Right ventricle myocardium superior (tissue), 1 donor: Measurements from ENCODE around the gene APPBP2. TPM values are rescaled to one million over a fixed set of nuclear protein-coding genes. Genes with fewer than 3 reads are reported as not detected.
"Not testable (repeated sequence)": the region's sequence is repeated elsewhere in the genome, so short reads cannot be mapped to it uniquely, and the experiment has no call there.

ENCODE experiments used
- ATAC-seq: fragments of 200-7000 bp; cut with Tn5 transposase; one replicate; pipeline ENCODE4 v1.9.1; 2020; ENCODE audit warnings: mild to moderate bottlenecking; ENCODE audit not compliant: poor library complexity
- DNase-seq: peaks from one replicate; pipeline ENCODE4 v3.0.0-alpha.2; 2020
- intact Hi-C: fragments of 100-400 bp; cut with DNase I; formaldehyde crosslinking; loops from one replicate; pipeline ENCODE4 v1.11.2; 2022
- total RNA-seq: library from RNA; stranded (reverse); fragmentation: NEBNext Ultra II Directional; extraction: Animal tissue kit (Norgen Biotek cat#: 25700); gene quantifications from one replicate; pipeline ENCODE4 v1.2.1, GENCODE V29; 2021
- donor health status: DM: no; HTN: yes; CAD: no; lungs with severe emphysema.

The APPBP2 gene
- total RNA-seq, 1 donor from 2014 or later, result 18.3 TPM

GRCh38 chr17:60447375-60447774 lies 78.7 kb downstream of the APPBP2 start:
- no peak for DNase-seq
- no peak for ATAC-seq
- intact Hi-C loops, result no loop called here

GRCh38 chr17:60445144-60445543 lies 80.9 kb downstream of the APPBP2 start:
- no peak for DNase-seq
- intact Hi-C loops, result no loop called here
- ATAC-seq, result no peak

GRCh38 chr17:60443713-60444112 lies 82.3 kb downstream of the APPBP2 start:
- DNase-seq, result no peak
- ATAC-seq, result no peak
- intact Hi-C loops, result no loop called here

GRCh38 chr17:60442271-60443173 lies 83.5 kb downstream of the APPBP2 start:
- intact Hi-C loops, result no loop called here
- DNase-seq, result no peak
- peak; percentile 53 for ATAC-seq

- no peak for ATAC-seq
- DNase-seq, result no peak
- intact Hi-C loops, result loop anchor here (10.0 kb wide), 2 partner anchors 205 to 295 kb away; partner anchors contain the start of gene CA4
These were observed 86.5 kb downstream of the APPBP2 start for GRCh38 chr17:60439501-60439900.

GRCh38 chr17:60436676-60437075 lies 89.4 kb downstream of the APPBP2 start:
- intact Hi-C loops, result loop anchor here (10.0 kb wide), 2 partner anchors 202 to 292 kb away; partner anchors contain the start of gene CA4
- ATAC-seq (no peak), DNase-seq (no peak)

- DNase-seq, result peak; percentile 70
- ATAC-seq, result peak; percentile 93
- intact Hi-C loops, result loop anchor here (10.0 kb wide), 2 partner anchors 201 to 291 kb away; partner anchors contain the start of gene CA4
These were observed 90.5 kb downstream of the APPBP2 start for GRCh38 chr17:60435244-60436167.

GRCh38 chr17:60433021-60433997 lies 92.7 kb downstream of the APPBP2 start:
- intact Hi-C loops, result loop anchor here (10.0 kb wide), 2 partner anchors 199 to 289 kb away; partner anchors contain the start of gene CA4
- not testable (repeated sequence) for ATAC-seq, DNase-seq

GRCh38 chr17:60430561-60430960 lies 95.5 kb downstream of the APPBP2 start:
- not testable (repeated sequence) for DNase-seq, ATAC-seq
- intact Hi-C loops, result loop anchor here (10.0 kb wide), 2 partner anchors 196 to 286 kb away; partner anchors contain the start of gene CA4

- ATAC-seq, intact Hi-C loops, DNase-seq: not testable (repeated sequence)
These were observed 97.6 kb downstream of the APPBP2 start for GRCh38 chr17:60428491-60428890.

GRCh38 chr17:60426596-60426995 lies 99.4 kb downstream of the APPBP2 start:
- intact Hi-C loops, result no loop called here
- ATAC-seq, result no peak
- DNase-seq, result no peak

- DNase-seq (no peak), ATAC-seq (no peak)
- intact Hi-C loops, result no loop called here
These were observed 100.4 kb downstream of the APPBP2 start for GRCh38 chr17:60425626-60426025.

GRCh38 chr17:60423865-60424264 lies 102.2 kb downstream of the APPBP2 start:
- DNase-seq (no peak), ATAC-seq (no peak)
- intact Hi-C loops, result no loop called here

GRCh38 chr17:60422162-60422665 lies 103.8 kb downstream of the APPBP2 start, which contains the start of gene CHCT1:
Gene CHCT1 (plus strand): TSS chr17:60422489. CDS start chr17:60422593, 104 bp downstream.
- peak; percentile 47 for DNase-seq
- no peak for ATAC-seq
- intact Hi-C loops, result no loop called here

- peak; percentile 98 for ATAC-seq
- DNase-seq, result peak; percentile 83
- intact Hi-C loops, result no loop called here
These were observed 104.5 kb downstream of the APPBP2 start for GRCh38 chr17:60421273-60422161.

- ATAC-seq, intact Hi-C loops, DNase-seq: not testable (repeated sequence)
These were observed 106.2 kb downstream of the APPBP2 start for GRCh38 chr17:60419875-60420274.
